Heart left ventricle (tissue), 16 donors: ENCODE measurements around the gene DSCAML1. TPM values are rescaled to one million over a fixed set of nuclear protein-coding genes. Genes with fewer than 3 reads are reported as not detected.

Experiments
- ATAC-seq, 4 donors: fragments of 200-7000 bp; cut with Tn5 transposase; one replicate each; pipeline ENCODE4 v1.9.1; 2020 to 2022; ENCODE audit warnings: moderate library complexity in 4 of 4, mild to moderate bottlenecking in 3 of 4, moderate number of reproducible peaks in 1 of 4
- DNase-seq, 5 donors: peaks; one replicate each; pipeline ENCODE4 v3.0.0-alpha.2; 2020
- H3K27ac ChIP-seq, 12 donors: fragments of 200-600 bp; sonication (generic) in 4 of 12; one replicate each; pipeline versions ENCODE4 v1.5.0 to v1.8.0; 2016 to 2022; ENCODE audit warnings: mild to moderate bottlenecking in 2 of 12
- H3K27me3 ChIP-seq, 9 donors: fragments of 200-600 bp; sonication (generic) in 2 of 9; one replicate each; pipeline versions ENCODE4 v1.5.1 to v1.8.0; 2016 to 2022; ENCODE audit warnings: mild to moderate bottlenecking in 3 of 9
- H3K36me3 ChIP-seq, 9 donors: fragments of 200-600 bp; sonication (generic) in 2 of 9; one replicate each; pipeline versions ENCODE4 v1.5.0 to v1.8.0; 2018 to 2022; ENCODE audit warnings: mild to moderate bottlenecking in 2 of 9
- H3K4me1 ChIP-seq, 12 donors: fragments of 200-600 bp; sonication (generic) in 4 of 12; one replicate each; pipeline versions ENCODE4 v1.5.0 to v1.8.0; 2016 to 2022; ENCODE audit warnings: mild to moderate bottlenecking in 3 of 12
- H3K4me3 ChIP-seq, 12 donors: fragments of 200-600 bp; sonication (generic) in 4 of 12; one replicate each; pipeline versions ENCODE4 v1.5.0 to v1.8.0; 2017 to 2022; ENCODE audit warnings: mild to moderate bottlenecking in 9 of 12, moderate library complexity in 4 of 12
- H3K9me3 ChIP-seq, 12 donors: fragments of 200-600 bp; sonication (generic) in 4 of 12; one replicate each; pipeline versions ENCODE4 v1.5.0 to v1.8.0; 2016 to 2022; ENCODE audit warnings: mild to moderate bottlenecking in 1 of 12
- CTCF ChIP-seq, 12 donors: fragments of 200-600 bp; sonication (generic) in 4 of 12; IDR thresholded peaks; one replicate each; pipeline versions ENCODE4 v1.5.0 to v1.8.0; 2018 to 2022; ENCODE audit warnings: antibody characterized with exemption in 12 of 12, mild to moderate bottlenecking in 5 of 12
- POLR2A ChIP-seq, 2 donors: fragments of 450-650 bp; IDR thresholded peaks; one replicate each; pipeline ENCODE4 v1.6.1; 2017; ENCODE audit warnings: antibody characterized with exemption in 2 of 2, mild to moderate bottlenecking in 2 of 2, moderate library complexity in 2 of 2
- WGBS, 4 donors: extraction: QIAGEN DNeasy Blood & Tissue Kit in 2 of 4; methylation state at CpG; one replicate each; pipeline versions ENCODE4 v1.1.5 to v1.1.7; 2013 to 2018; 5-methylcytosine and 5-hydroxymethylcytosine counted together
- intact Hi-C, 10 donors: fragments of 100-400 bp; cut with DNase I; formaldehyde crosslinking; loops; one replicate each; pipeline versions ENCODE4 v1.11.1 to v1.14.2; 2022
- polyA plus RNA-seq, 2 donors: library from polyadenylated mRNA; stranded (reverse); fragments of 200-250 nt; gene quantifications; one replicate each; pipeline ENCODE4 v1.2.3, GENCODE V29; 2013
- total RNA-seq, 9 donors: library from RNA; depleted of rRNA in 2 of 9; stranded (reverse); fragments of >200 nt in 2 of 9; fragmentation: NEBNext Ultra II Directional in 3 of 9; extraction: Animal tissue kit (Norgen Biotek cat#: 25700) in 3 of 9; gene quantifications; one replicate each; pipeline versions ENCODE4 v1.1.0 to v1.2.4, GENCODE V29; 2016 to 2023
- donor health status: ischemic (EF 13 %, LVEDD 7.1; RV severe dilation, severe dysfunction).
- donor health status: healthy with polysubstance abuse.
- donor health status: DM: no; HTN: yes; CAD: no.
- donor health status: DM: no; HTN: no; CAD: no.
- donor health status: ischemic (EF 25% LVEDD 6.9; RV normal size, moderate dysfunction).
- donor health status: ischemic (EF 25% LVEDD 5.7; RV mildly dilated, moderate dysfunction).
- donor health status: healthy.
- donor health status: DM: yes; HTN: yes; CAD: no.
- donor health status: ischemic (EF 35%, LVEDD 5.7; RV mildly dilated, moderate dysfunction).
- donor health status: nonischemic (EF 11% LVEDD 7.7; RV severe dilation, severe dysfunction).
- donor health status: DM: yes; HTN: yes; CAD: no.
- donor health status: PGD.
- donor health status: ischemic (EF 29% LVEDD 5.4; RV normal size, mild dysfunction).
- donor health status: nonischemic (EF 23%, LVEDD 6.1; RV moderate dilation, normal function).

The DSCAML1 gene
- total and polyA plus RNA-seq, 11 donors: 0.05 to 1.7 (median 0.76) TPM

GRCh38 chr11:117724621-117725020 is 72.4 kb downstream of the DSCAML1 start:
- no peaks in the 10 kb centered on the region for H3K36me3 ChIP-seq
- no peak for TF ChIP-seq CTCF (IDR thresholded peaks at IDR 0.05)
- peaks cover 0 to 9% (median 0%) of the 10 kb centered on the region in 12 donors for H3K4me1 ChIP-seq
- peaks cover 0 to 4% (median 0%) of the 10 kb centered on the region in 12 donors for H3K9me3 ChIP-seq
- no peak overlapping the region for H3K27ac ChIP-seq
- H3K4me3 ChIP-seq: no peak overlapping the region
- intact Hi-C loops: no loop called here
- ATAC-seq: no peak
- DNase-seq: no peak
- H3K27me3 ChIP-seq: no peaks in the 10 kb centered on the region

GRCh38 chr11:117724104-117724503 is 72.9 kb downstream of the DSCAML1 start:
- H3K36me3 ChIP-seq: no peaks in the 10 kb centered on the region
- no peaks in the 10 kb centered on the region for H3K9me3 ChIP-seq
- ATAC-seq (no peak), DNase-seq (no peak)
- intact Hi-C loops: no loop called here
- WGBS, 4 donors: 95 to 99% (median 96%) methylated on average over 5 of the region's 5 CpGs
- no peaks in the 10 kb centered on the region for H3K27me3 ChIP-seq
- H3K27ac ChIP-seq: no peak overlapping the region
- no peak for TF ChIP-seq CTCF (IDR thresholded peaks at IDR 0.05)
- TF ChIP-seq POLR2A (IDR thresholded peaks at IDR 0.05): no peak
- peaks cover 0 to 9% (median 0%) of the 10 kb centered on the region in 12 donors for H3K4me1 ChIP-seq
- H3K4me3 ChIP-seq: no peak overlapping the region

GRCh38 chr11:117723277-117724024 is 73.6 kb downstream of the DSCAML1 start:
- no peak overlapping the region for H3K27ac ChIP-seq
- no peaks in the 10 kb centered on the region for H3K36me3 ChIP-seq
- no peak for DNase-seq
- H3K4me1 ChIP-seq: peaks cover 0 to 9% (median 0%) of the 10 kb centered on the region in 12 donors
- TF ChIP-seq POLR2A (IDR thresholded peaks at IDR 0.05) (no peak), CTCF (IDR thresholded peaks at IDR 0.05) (no peak)
- no peaks in the 10 kb centered on the region for H3K27me3 ChIP-seq
- ATAC-seq: peak in 2 of 4 donors; percentile 26 to 42
- H3K9me3 ChIP-seq: no peaks in the 10 kb centered on the region
- no peak overlapping the region for H3K4me3 ChIP-seq
- intact Hi-C loops: no loop called here
- WGBS, 4 donors: 63 to 73% (median 65%) methylated on average over 12 of the region's 12 CpGs

- H3K27ac ChIP-seq: no peak overlapping the region
- H3K27me3 ChIP-seq: no peaks in the 10 kb centered on the region
- TF ChIP-seq POLR2A (IDR thresholded peaks at IDR 0.05): no peak
- TF ChIP-seq CTCF (IDR thresholded peaks at IDR 0.05): no peak
- no peak for DNase-seq
- H3K36me3 ChIP-seq: no peaks in the 10 kb centered on the region
- WGBS, 4 donors: 64 to 80% (median 72%) methylated on average over 2 of the region's 2 CpGs
- ATAC-seq: peak in 2 of 4 donors; percentile 40 to 55
- intact Hi-C loops: no loop called here
- no peak overlapping the region for H3K4me3 ChIP-seq
- H3K9me3 ChIP-seq: no peaks in the 10 kb centered on the region
- peaks cover 0 to 10% (median 0%) of the 10 kb centered on the region in 12 donors for H3K4me1 ChIP-seq
Measured at GRCh38 chr11:117722082-117722481, 74.9 kb downstream of the DSCAML1 start.
